Tibial artery (tissue), 4 donors: Measurements from ENCODE around the gene PAX5.

Experiments used
- DNase-seq, 2 donors: peaks; one replicate each; pipeline ENCODE4 v3.0.0-alpha.2; 2019
- H3K27ac ChIP-seq, 2 donors: fragments of 200-600 bp; sonication (generic) in 1 of 2; 1 replicate in 1 of 2; 2 replicates in 1 of 2; pipeline ENCODE4 v1.5.1; 2018 to 2019; ENCODE audit warnings: mild to moderate bottlenecking in 1 of 2
- H3K27me3 ChIP-seq, 2 donors: fragments of 200-600 bp; sonication (generic) in 1 of 2; one replicate each; pipeline versions ENCODE4 v1.5.1 to v1.6.0; 2016 to 2019
- H3K36me3 ChIP-seq, 3 donors: fragments of 200-600 bp; sonication (generic) in 2 of 3; one replicate each; pipeline ENCODE4 v1.5.1; 2016 to 2019; ENCODE audit warnings: mild to moderate bottlenecking in 2 of 3
- H3K4me1 ChIP-seq, 4 donors: fragments of 200-600 bp; sonication (generic) in 2 of 4; 1 replicate in 3 of 4; 2 replicates in 1 of 4; pipeline ENCODE4 v1.5.1; 2016 to 2019
- H3K4me3 ChIP-seq, 2 donors: fragments of 200-600 bp; sonication (generic) in 1 of 2; 1 replicate in 1 of 2; 2 replicates in 1 of 2; pipeline ENCODE4 v1.5.1; 2018 to 2019; ENCODE audit warnings: mild to moderate bottlenecking in 2 of 2
- H3K9me3 ChIP-seq, 3 donors: fragments of 200-600 bp; sonication (generic) in 1 of 3; one replicate each; pipeline ENCODE4 v1.5.1; 2016 to 2019
- intact Hi-C: fragments of 100-400 bp; cut with DNase I; formaldehyde crosslinking; loops from one replicate; pipeline ENCODE4 v1.15.0; 2023; ENCODE audit warnings: low total_unique reads
- TF ChIP-seq, protein P1 (sequence below), 2 experiments: fragments of 200-600 bp in 1 of 2; fragments of 450-650 bp in 1 of 2; IDR thresholded peaks; one replicate each; pipeline ENCODE4 v1.5.1; 2017 to 2019; ENCODE audit warnings: antibody characterized with exemption in 2 of 2, mild to moderate bottlenecking in 1 of 2, moderate library complexity in 1 of 2

The PAX5 gene

GRCh38 chr9:36924757-36925432 lies 109.2 kb downstream of the PAX5 start:
- no peak overlapping the region for H3K27ac ChIP-seq
- H3K27me3 ChIP-seq = peaks cover 0 to 5% of the 10 kb centered on the region in 2 donors
- intact Hi-C loops = no loop called here
- TF ChIP-seq, protein P1, sequence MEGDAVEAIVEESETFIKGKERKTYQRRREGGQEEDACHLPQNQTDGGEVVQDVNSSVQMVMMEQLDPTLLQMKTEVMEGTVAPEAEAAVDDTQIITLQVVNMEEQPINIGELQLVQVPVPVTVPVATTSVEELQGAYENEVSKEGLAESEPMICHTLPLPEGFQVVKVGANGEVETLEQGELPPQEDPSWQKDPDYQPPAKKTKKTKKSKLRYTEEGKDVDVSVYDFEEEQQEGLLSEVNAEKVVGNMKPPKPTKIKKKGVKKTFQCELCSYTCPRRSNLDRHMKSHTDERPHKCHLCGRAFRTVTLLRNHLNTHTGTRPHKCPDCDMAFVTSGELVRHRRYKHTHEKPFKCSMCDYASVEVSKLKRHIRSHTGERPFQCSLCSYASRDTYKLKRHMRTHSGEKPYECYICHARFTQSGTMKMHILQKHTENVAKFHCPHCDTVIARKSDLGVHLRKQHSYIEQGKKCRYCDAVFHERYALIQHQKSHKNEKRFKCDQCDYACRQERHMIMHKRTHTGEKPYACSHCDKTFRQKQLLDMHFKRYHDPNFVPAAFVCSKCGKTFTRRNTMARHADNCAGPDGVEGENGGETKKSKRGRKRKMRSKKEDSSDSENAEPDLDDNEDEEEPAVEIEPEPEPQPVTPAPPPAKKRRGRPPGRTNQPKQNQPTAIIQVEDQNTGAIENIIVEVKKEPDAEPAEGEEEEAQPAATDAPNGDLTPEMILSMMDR (IDR thresholded peaks at IDR 0.05) = no peak
- H3K9me3 ChIP-seq = no peaks in the 10 kb centered on the region
- H3K4me1 ChIP-seq = no peaks in the 10 kb centered on the region
- no peaks in the 10 kb centered on the region for H3K36me3 ChIP-seq
- H3K4me3 ChIP-seq = no peak overlapping the region
- DNase-seq = no peak

DNA sequence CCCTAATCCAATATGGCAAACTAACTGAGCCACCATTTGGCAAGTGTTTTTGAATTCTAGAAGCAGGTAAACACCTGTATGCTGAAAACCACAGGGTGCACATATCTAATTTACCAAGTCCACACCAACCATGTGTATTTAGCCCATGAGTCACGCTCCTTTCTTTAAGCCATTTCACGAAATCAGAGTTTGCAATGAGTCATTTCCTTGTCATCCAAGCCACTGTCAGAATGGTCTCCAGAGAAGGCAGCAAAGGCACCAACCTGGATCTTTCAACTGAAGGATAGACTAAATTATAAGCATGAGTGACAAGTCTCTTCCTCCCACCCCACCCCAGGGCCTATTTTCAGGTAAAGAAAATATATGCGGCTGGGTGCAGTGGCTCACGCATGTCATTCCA lies 110.0 kb downstream of the PAX5 start:
- intact Hi-C loops = no loop called here
- no peak for DNase-seq
- TF ChIP-seq, protein P1 (IDR thresholded peaks at IDR 0.05) = no peak
- H3K27ac ChIP-seq = no peak overlapping the region
- H3K27me3 ChIP-seq = peaks cover 0 to 5% of the 10 kb centered on the region in 2 donors
- H3K36me3 ChIP-seq = no peaks in the 10 kb centered on the region
- no peak overlapping the region for H3K4me3 ChIP-seq
- no peaks in the 10 kb centered on the region for H3K9me3 ChIP-seq
- no peaks in the 10 kb centered on the region for H3K4me1 ChIP-seq

DNA sequence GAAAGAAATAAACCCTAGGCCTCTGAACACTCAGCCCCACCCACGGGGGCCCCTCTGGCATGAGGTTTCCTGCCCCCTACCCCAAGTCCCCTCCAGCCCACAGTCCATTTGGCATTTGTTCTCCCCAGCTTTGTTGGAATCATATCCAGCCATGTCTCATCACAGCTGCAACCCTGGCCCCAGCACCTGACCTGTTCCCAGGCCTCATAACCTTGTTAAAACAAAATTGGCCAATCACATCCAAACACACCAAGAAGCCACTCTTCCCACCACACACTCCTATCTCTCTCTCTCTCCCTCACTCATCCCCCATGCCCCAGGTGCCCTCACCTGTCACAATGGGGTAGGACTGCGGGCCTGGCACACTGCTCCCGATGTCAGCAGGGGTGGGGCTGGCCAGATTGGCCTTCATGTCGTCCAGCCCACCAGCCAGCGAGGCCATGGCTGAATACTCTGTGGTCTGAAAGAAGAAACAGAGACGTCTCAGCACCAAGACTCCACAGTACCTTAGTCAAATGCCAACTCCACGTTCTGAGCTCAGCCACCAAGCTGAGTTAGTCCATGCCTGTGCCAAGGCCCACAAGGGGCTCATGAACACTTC lies 110.9 kb downstream of the PAX5 start:
- no peak overlapping the region for H3K27ac ChIP-seq

DNA sequence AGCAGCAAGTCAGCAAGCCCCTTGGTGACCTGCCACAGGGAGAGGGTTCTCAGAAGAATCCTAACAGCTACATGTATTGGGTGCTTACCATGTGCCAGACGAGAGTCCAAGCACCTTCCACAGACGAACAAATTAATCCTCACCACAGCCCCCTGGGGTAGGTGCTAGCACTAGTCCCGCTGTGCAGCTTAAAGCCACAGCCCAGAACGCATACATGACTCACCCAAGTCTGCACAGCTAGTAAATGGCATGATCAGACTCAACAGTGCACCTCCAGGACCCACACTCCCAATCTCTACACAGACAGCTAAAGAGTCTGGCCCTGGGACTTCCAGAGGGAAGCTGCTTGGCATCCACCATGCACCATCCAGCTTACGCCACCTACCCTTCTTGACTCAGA lies 111.5 kb downstream of the PAX5 start:
- TF ChIP-seq, protein P1 (IDR thresholded peaks at IDR 0.05) = no peak
- H3K27me3 ChIP-seq = peaks cover 0 to 2% of the 10 kb centered on the region in 2 donors
- H3K4me3 ChIP-seq = no peak overlapping the region
- no peaks in the 10 kb centered on the region for H3K9me3 ChIP-seq
- H3K27ac ChIP-seq = no peak overlapping the region
- no peak for DNase-seq
- H3K36me3 ChIP-seq = no peaks in the 10 kb centered on the region
- no peaks in the 10 kb centered on the region for H3K4me1 ChIP-seq
- intact Hi-C loops = no loop called here

More for the DNA sequence above, 110.9 kb downstream of the PAX5 start:
- Histone ChIP-seq H3K27me3 (peaks cover 0 to 5% of the 10 kb centered on the region in 2 donors), H3K4me1 (no peaks in the 10 kb centered on the region), H3K9me3 (no peaks in the 10 kb centered on the region), H3K36me3 (no peaks in the 10 kb centered on the region), H3K4me3 (no peak overlapping the region)
- TF ChIP-seq, protein P1 (IDR thresholded peaks at IDR 0.05) = no peak
- intact Hi-C loops = no loop called here
- DNase-seq = no peak

DNA sequence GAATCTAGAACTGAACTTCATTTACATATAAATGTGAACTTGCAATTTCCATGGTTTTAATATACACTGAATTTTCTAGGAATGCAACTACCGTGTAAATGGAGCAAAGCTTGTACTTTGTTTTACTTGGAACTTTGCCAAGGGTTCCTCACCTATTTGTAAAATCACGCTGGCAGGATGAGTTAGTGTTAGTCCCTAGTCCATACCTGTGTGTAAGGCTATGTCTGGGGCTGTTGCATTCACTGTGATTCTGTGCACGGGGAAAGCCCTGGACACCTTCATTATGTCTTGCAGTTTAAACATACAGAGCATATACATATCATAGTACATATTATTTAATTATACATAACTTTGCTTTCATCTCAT lies 119.9 kb downstream of the PAX5 start:
- no peak overlapping the region for H3K4me3 ChIP-seq
- DNase-seq = no peak
- H3K9me3 ChIP-seq = peaks cover 0 to 7% (median 4%) of the 10 kb centered on the region in 3 donors
- H3K4me1 ChIP-seq = no peaks in the 10 kb centered on the region
- intact Hi-C loops = no loop called here
- no peaks in the 10 kb centered on the region for H3K36me3 ChIP-seq
- no peak overlapping the region for H3K27ac ChIP-seq
- peaks cover 0 to 33% of the 10 kb centered on the region in 2 donors for H3K27me3 ChIP-seq
- TF ChIP-seq, protein P1 (IDR thresholded peaks at IDR 0.05) = no peak
